Hepatic stellate cell (primary cell): Measurements from ENCODE around the gene BRSK1.

ENCODE experiments used
- DNase-seq: peaks from one replicate; pipeline ENCODE4 v3.0.0; 2011; ENCODE audit warnings: low spot score

The BRSK1 gene

DNA sequence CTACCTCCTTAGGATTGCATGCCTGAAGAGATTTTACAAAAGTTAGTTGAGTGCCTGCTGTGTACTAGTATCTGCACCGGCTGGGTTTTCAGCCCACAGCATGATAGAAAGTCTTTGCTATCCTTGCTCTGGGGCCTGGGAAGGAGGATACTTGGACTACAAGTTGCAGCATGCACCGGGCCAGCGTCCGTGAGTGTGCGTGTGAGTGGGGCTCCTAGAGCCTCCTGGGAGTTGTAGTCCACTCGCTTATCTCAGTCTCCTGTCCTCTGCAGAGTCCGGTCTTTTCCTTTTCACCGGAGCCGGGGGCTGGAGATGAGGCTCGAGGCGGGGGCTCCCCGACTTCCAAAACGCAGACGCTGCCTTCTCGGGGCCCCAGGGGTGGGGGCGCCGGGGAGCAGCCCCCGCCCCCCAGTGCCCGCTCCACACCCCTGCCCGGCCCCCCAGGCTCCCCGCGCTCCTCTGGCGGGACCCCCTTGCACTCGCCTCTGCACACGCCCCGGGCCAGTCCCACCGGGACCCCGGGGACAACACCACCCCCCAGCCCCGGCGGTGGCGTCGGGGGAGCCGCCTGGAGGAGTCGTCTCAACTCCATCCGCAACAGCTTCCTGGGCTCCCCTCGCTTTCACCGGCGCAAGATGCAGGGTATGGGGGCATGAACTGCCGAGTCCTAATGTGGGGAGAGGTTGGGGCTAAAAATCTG is 20.6 kb downstream of the BRSK1 start:
- no peak for DNase-seq

- no peak for DNase-seq
Measured at GRCh38 chr19:55304980-55305379, 21.2 kb downstream of the BRSK1 start.

DNA sequence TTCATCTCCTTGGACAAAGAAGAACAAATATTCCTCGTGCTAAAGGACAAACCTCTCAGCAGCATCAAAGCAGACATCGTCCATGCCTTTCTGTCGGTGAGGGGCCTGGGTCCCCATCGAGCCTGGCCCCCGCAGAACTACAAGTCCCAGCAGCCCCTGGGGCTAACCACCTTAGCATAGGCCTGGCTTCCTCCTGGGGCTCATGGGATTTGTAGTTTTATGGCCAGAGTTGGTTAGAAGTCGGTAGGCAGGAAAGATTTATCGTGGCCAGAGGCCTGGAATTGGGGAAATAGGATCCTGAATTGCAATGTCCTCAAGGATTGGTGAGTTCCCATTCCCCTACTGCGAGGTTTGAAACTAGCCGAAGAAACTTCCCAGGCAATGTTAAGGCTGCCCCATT is 21.7 kb downstream of the BRSK1 start:
- peak; percentile 38 for DNase-seq

GRCh38 chr19:55305983-55306562 is 22.3 kb downstream of the BRSK1 start:
- no peak for DNase-seq

GRCh38 chr19:55306712-55307111 is 22.9 kb downstream of the BRSK1 start:
- DNase-seq: no peak

DNA sequence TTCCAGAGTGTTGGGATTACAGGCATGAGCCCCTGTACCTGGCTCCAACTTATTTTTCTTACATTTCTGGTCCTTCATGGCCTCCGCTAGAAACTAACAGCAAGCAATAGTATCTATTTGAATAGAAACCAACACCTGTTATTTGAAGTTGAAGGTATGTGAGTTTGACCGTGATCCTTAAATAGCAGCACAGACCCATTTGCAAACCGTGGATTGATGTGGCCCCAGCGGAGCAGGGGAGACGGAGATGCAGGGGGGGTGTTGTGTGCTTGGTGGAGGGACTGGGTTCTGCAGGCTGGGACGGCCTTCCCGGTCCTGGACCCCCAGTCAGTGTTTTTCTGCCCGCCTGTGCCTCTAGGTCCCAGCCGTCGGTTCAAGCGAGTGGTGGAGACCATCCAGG is 24.5 kb downstream of the BRSK1 start:
- DNase-seq: no peak

- DNase-seq: no peak
Measured at GRCh38 chr19:55309448-55309847, 25.7 kb downstream of the BRSK1 start.

- no peak for DNase-seq
Measured at GRCh38 chr19:55310498-55310897, 26.7 kb downstream of the BRSK1 start.

DNA sequence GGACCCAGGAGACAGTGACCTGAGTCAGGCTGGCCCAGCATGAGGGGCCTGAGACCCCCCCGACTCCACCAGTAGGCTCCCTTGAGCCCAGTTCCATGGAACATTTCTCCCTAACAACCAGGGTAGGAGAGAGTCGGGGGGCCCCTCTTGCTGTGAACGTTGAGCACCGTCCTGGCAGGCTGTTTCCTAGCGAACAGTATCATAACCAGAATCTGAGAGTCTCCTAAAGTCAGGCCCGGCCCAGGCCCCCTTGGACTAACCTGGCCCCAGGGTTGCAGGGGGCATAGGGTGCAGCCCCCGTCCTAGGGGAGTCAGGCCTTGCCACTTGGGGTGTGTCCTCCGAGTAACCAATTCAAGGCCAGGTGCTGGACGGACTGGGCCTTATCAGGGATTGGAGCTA is 27.6 kb downstream of the BRSK1 start:
- DNase-seq: no peak

DNA sequence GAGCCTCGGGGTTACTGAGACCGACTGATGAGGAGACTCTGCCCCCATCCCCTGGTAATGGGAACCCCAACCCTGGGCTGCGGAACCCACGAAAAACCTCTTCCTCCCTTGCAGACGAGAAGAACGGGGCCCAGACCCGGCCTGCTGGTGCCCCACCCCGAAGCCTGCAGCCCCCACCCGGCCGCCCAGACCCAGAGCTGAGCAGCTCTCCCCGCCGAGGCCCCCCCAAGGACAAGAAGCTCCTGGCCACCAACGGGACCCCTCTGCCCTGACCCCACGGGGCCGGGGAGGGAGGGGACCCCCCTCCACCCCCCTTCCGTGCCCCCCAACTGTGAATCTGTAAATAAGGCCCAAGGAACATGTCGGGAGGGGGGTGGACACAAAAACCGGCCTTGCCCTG is 28.0 kb downstream of the BRSK1 start:
- DNase-seq: no peak

GRCh38 chr19:55312621-55313512 is 29.1 kb downstream of the BRSK1 start:
- no peak for DNase-seq

- no peak for DNase-seq
Measured at GRCh38 chr19:55314396-55314795, 30.6 kb downstream of the BRSK1 start.

DNA sequence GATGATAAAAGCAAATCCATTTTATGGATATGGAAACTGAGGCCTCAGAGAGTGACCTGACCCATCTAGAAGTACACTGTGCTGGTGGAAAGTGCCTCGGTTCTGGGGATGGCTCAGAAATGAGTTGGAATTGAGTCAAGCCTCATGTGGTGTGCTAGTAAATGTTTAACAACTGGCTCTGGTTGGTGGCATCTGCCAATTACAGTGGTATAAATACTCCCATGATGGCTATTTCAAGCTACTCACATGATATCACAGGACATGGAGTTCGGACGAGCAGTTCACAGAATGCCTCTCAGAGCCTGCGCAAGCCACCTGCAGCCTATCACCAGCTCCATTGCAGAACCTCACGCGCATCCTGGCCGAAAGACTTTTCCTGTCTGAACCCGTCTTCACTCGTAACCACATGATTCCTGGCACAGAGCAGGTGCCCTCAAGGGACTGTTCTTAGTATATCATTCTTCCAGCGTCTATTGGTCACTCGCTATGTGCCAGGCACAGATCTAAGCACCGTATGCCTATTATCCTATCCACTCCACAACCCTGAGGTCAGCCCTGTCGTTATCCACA is 32.2 kb downstream of the BRSK1 start:
- DNase-seq: no peak

DNA sequence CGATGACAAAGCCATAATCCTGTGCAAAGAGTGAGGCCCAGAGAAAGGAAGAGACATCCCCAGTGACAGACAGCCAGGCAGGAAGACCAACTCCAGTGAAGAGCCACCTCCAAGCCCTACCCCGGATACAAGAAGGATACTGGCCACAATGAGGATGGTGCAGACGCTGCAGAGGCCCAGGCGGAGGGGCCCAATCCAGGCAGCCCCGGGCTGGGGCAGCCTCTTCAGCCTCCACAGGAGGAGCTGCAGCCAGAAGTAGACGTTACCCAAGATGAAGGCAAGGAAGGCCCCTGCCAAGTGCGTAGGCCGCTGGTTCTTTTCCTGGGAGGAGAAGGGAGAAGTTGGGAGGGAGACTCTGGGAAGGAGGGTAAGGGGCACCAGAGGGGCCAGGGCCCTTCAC is 32.8 kb downstream of the BRSK1 start:
- DNase-seq: no peak

DNA sequence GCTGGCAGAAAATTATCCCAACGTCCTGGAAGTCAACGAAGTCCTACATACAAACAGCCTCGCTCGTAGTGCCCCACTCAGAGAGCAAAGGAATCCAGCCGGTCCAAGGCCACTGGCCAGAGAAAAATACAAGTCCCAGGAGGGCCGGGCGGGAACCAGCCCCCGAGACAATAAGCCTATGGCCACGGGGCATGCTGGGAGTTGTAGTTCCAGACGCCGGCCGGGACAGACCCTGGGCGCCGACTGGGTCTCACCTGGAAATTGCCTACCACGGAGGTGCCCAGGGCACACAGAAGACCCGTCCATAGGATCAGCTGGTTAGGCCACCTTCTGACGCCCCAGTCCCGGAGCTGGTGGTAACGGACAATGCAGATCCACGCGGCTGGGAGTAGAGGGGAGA is 36.0 kb downstream of the BRSK1 start:
- peak; percentile 83 for DNase-seq

- no peak for DNase-seq
Measured at GRCh38 chr19:55320844-55321419, 37.1 kb downstream of the BRSK1 start.

DNA sequence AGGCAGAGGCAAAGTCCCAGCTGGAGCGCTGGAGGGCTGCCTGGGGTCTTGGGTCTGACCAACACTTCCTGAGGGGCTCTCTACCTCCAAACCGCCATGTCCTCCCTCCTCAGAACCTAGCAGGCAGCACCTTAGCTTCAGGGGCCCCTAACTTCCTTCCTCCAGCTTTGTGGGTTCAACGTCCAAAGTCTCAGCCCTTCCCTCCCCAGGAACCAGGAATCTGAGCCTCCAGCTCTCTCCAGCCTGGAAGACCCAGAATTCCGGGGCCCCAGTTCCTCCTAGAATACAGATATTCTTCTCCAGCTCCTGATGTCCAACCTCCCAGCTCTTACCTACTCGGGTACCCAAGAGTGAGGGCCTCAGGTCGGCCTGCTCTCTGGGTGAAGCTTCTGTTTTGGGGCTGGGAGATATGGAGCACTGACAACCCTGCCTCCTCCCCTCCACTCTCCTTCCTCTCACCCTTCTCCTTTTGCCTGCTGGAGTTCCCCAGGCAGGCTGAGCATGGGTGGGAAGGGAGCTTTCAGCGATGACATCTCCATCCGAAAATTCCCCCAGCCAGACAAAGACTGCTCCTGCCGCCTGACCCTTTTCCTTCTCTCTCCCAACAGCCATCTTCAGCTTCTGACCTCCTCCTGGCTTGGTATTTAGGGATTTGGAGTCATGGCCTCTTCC is 37.8 kb downstream of the BRSK1 start:
- no peak for DNase-seq

DNA sequence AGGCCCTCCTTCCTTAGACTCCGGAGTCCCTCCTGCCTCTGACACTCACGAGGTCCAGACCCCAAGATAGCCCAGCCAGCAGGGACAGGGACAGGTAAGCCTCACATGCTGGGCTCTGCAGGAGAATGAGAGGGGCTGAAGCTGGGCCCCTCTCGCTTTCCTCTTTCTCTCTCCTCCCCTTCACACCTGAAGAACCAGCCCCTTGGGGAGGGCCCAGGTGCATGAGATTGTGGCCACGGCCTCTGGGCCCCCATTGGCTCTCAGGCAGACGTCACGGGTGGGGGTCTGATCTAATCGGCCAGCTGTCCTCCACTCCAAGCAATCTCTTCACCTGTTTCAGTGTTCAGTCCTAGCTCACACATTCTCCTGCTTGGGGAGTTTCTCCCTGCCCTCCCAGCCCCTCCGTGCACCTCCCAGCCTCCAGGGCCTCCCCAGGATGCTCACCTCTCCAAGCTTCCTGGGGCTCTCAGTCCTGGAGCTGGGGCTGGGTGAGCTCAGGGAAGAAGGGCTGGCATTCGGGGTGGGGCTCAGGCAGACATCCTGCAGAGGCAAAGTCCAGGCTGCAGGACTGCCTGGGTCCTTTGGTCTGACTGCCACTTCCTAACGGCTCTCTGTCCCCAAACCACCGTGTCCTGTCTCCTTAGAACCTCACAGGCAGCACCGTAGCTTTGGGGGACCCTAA is 38.5 kb downstream of the BRSK1 start:
- DNase-seq: no peak

DNA sequence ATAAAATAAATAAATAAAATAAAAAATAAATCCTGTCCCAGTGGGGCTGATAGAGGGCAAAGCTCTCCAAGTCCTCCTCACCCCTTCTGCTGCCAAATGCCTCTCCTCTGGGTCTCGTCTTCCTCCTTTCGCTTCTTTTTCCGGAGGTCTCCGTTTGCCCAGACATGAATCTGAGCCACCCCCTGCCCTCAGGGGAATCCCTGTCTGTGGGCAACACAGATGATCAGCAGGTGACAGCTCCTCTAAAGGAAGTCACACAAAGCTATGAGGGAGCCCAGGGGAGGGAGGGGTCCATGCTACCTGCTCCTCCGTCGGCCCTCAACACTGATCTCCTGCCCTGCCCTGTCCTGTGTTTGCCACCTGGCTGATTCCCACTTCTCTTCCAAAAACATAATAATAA is 40.9 kb downstream of the BRSK1 start:
- no peak for DNase-seq

DNA sequence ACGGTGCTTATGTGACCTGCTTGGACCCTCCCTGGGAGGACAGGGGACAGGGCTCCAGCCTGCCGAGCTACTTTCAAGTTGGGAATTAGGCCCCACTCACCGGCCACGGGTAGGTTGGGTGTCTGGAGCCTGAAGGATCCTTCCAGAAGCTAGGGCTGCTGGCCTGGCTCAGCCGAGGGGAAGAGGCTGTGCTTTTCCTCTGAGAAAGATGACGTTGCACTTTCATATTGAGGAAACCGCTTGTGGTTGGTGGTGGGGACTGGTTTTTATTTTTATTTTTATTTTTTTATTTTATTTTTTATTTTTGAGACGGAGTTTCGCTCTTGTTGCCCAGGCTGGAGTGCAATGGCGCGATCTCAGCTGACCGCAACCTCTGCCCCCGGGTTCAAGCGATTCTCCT is 41.4 kb downstream of the BRSK1 start, which contains the start of gene TMEM150B:
TMEM150B (minus strand) TSS at position 170 of the 400 bp plus-strand sequence. CDS start 4,305 bp downstream, outside the sequence.
- DNase-seq: no peak

DNA sequence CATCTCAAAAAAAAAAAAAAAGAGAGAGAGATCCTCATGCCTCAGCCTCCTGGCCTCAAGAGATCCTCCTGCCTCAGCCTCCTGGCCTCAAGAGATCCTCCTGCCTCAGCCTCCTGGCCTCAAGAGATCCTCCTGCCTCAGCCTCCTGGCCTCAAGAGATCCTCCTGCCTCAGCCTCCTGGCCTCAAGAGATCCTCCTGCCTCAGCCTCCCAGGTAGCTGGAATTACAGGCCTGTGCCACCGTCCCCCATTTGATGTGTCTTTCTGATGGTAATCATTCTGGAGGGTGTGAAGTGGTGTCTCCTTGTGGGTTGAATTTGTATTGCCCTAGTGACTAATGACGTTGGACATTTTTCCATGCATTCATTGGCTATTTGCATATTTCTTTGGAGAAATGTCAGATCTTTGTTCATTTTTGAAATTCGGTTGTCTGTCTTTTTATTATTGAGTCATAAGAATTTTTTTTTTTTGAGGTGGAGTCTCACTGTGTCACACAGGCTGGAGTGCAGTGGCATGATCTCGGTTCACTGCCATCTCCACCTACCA is 45.0 kb downstream of the BRSK1 start:
- peak; percentile 58 for DNase-seq
